IPS-15b (cell line): Measurements from ENCODE around the gene TMEM163.

ENCODE experiments used
- H3K27me3 ChIP-seq: one replicate; pipeline ENCODE4 v1.6.1; 2013; ENCODE audit warnings: low read length; ENCODE audit not compliant: control insufficient read depth, insufficient read depth
- H3K36me3 ChIP-seq: one replicate; pipeline ENCODE4 v1.6.1; 2013; ENCODE audit warnings: low read length; ENCODE audit not compliant: control insufficient read depth, insufficient read depth
- H3K4me1 ChIP-seq: one replicate; pipeline ENCODE4 v1.6.1; 2013; ENCODE audit warnings: mild to moderate bottlenecking, low read length; ENCODE audit not compliant: control insufficient read depth, insufficient read depth
- H3K4me3 ChIP-seq: one replicate; pipeline ENCODE4 v1.5.1; 2013; ENCODE audit warnings: low read depth, low read length
- H3K9ac ChIP-seq: one replicate; pipeline ENCODE4 v1.6.1; 2013; ENCODE audit warnings: low read depth, mild to moderate bottlenecking, low read length
- H3K9me3 ChIP-seq: one replicate; pipeline ENCODE4 v1.6.1; 2013; ENCODE audit warnings: mild to moderate bottlenecking, low read length; ENCODE audit not compliant: control insufficient read depth, insufficient read depth

Gene TMEM163

GRCh38 chr2:134411279-134411827 is 307.4 kb downstream of the TMEM163 start:
- Histone ChIP-seq H3K9ac (no peak overlapping the region), H3K36me3 (no peaks in the 10 kb centered on the region), H3K27me3 (no peaks in the 10 kb centered on the region), H3K4me3 (no peak overlapping the region), H3K9me3 (no peaks in the 10 kb centered on the region), H3K4me1 (peaks cover 6% of the 10 kb centered on the region)

GRCh38 chr2:134410831-134411231 is 308.0 kb downstream of the TMEM163 start:
- H3K9me3 ChIP-seq: no peaks in the 10 kb centered on the region
- peaks cover 6% of the 10 kb centered on the region for H3K4me1 ChIP-seq
- no peak overlapping the region for H3K4me3 ChIP-seq
- no peaks in the 10 kb centered on the region for H3K36me3 ChIP-seq
- H3K27me3 ChIP-seq: no peaks in the 10 kb centered on the region
- H3K9ac ChIP-seq: no peak overlapping the region

GRCh38 chr2:134410006-134410405 is 308.8 kb downstream of the TMEM163 start:
- Histone ChIP-seq H3K36me3 (no peaks in the 10 kb centered on the region), H3K9me3 (no peaks in the 10 kb centered on the region), H3K27me3 (no peaks in the 10 kb centered on the region), H3K4me3 (no peak overlapping the region), H3K9ac (no peak overlapping the region), H3K4me1 (peaks cover 6% of the 10 kb centered on the region)

- no peaks in the 10 kb centered on the region for H3K27me3 ChIP-seq
- peaks cover 6% of the 10 kb centered on the region for H3K4me1 ChIP-seq
- no peak overlapping the region for H3K9ac ChIP-seq
- no peaks in the 10 kb centered on the region for H3K36me3 ChIP-seq
- no peaks in the 10 kb centered on the region for H3K9me3 ChIP-seq
- no peak overlapping the region for H3K4me3 ChIP-seq
These were observed 310.0 kb downstream of the TMEM163 start for GRCh38 chr2:134408791-134409190.

GRCh38 chr2:134408386-134408785 is 310.4 kb downstream of the TMEM163 start:
- Histone ChIP-seq H3K36me3 (no peaks in the 10 kb centered on the region), H3K9ac (no peak overlapping the region), H3K9me3 (no peaks in the 10 kb centered on the region), H3K4me1 (peaks cover 6% of the 10 kb centered on the region), H3K4me3 (no peak overlapping the region), H3K27me3 (no peaks in the 10 kb centered on the region)

- H3K9me3 ChIP-seq: no peaks in the 10 kb centered on the region
- H3K36me3 ChIP-seq: no peaks in the 10 kb centered on the region
- peaks cover 6% of the 10 kb centered on the region for H3K4me1 ChIP-seq
- no peak overlapping the region for H3K9ac ChIP-seq
- no peak overlapping the region for H3K4me3 ChIP-seq
- H3K27me3 ChIP-seq: no peaks in the 10 kb centered on the region
These were observed 311.5 kb downstream of the TMEM163 start for GRCh38 chr2:134407154-134407890.

- Histone ChIP-seq H3K4me3 (no peak overlapping the region), H3K4me1 (peaks cover 2% of the 10 kb centered on the region), H3K36me3 (no peaks in the 10 kb centered on the region), H3K9ac (no peak overlapping the region), H3K27me3 (no peaks in the 10 kb centered on the region), H3K9me3 (no peaks in the 10 kb centered on the region)
These were observed 312.1 kb downstream of the TMEM163 start for GRCh38 chr2:134406736-134407135.

GRCh38 chr2:134406311-134406710 is 312.5 kb downstream of the TMEM163 start:
- Histone ChIP-seq H3K4me1 (no peaks in the 10 kb centered on the region), H3K27me3 (no peaks in the 10 kb centered on the region), H3K9ac (no peak overlapping the region), H3K9me3 (no peaks in the 10 kb centered on the region), H3K36me3 (no peaks in the 10 kb centered on the region), H3K4me3 (no peak overlapping the region)
